Uterus (tissue), 4 donors: ENCODE results near the gene FGFRL1. TPM values are rescaled to one million over a fixed set of nuclear protein-coding genes. Genes with fewer than 3 reads are reported as not detected.
A peak's percentile ranks its signal among the peaks of the same experiment; 100 is the strongest.

Experiments used
- DNase-seq, 2 donors: peaks; one replicate each; pipeline ENCODE4 v3.0.0-alpha.2; 2019 to 2020
- H3K27ac ChIP-seq, 2 donors: fragments of 200-600 bp; sonication (generic); 1 replicate in 1 of 2; 2 replicates in 1 of 2; pipeline ENCODE4 v1.5.1; 2016 to 2018
- H3K27me3 ChIP-seq, 2 donors: fragments of 200-600 bp; sonication (generic); one replicate each; pipeline ENCODE4 v1.5.1; 2018 to 2019; ENCODE audit warnings: control low read depth in 1 of 2
- H3K36me3 ChIP-seq, 2 donors: fragments of 200-600 bp; sonication (generic); one replicate each; pipeline ENCODE4 v1.5.1; 2019; ENCODE audit warnings: control low read depth in 1 of 2
- H3K4me1 ChIP-seq, 2 donors: fragments of 200-600 bp; sonication (generic); one replicate each; pipeline ENCODE4 v1.5.1; 2018 to 2019; ENCODE audit warnings: control low read depth in 1 of 2
- H3K4me3 ChIP-seq, 2 donors: fragments of 200-600 bp; sonication (generic); 1 replicate in 1 of 2; 2 replicates in 1 of 2; pipeline ENCODE4 v1.5.1; 2018 to 2019; ENCODE audit warnings: mild to moderate bottlenecking in 1 of 2
- H3K9me3 ChIP-seq, 2 donors: fragments of 200-600 bp; sonication (generic); one replicate each; pipeline ENCODE4 v1.5.1; 2019; ENCODE audit warnings: control low read depth in 1 of 2
- POLR2A ChIP-seq, 2 donors: fragments of 450-650 bp; IDR thresholded peaks; one replicate each; pipeline ENCODE4 v1.6.1; 2016; ENCODE audit warnings: antibody characterized with exemption in 2 of 2, mild to moderate bottlenecking in 1 of 2, moderate library complexity in 1 of 2
- intact Hi-C: fragments of 100-400 bp; cut with DNase I; formaldehyde crosslinking; loops from one replicate; pipeline ENCODE4 v1.15.1; 2023; ENCODE audit warnings: low total_unique reads
- total RNA-seq, 4 donors: library from RNA; depleted of rRNA in 3 of 4; stranded (reverse); fragments of >200 nt in 3 of 4; gene quantifications; one replicate each; pipeline versions ENCODE4 v1.1.0 to v1.2.4, GENCODE V29; 2014 to 2023
- TF ChIP-seq, protein P1 (sequence below), 4 experiments: fragments of 200-600 bp in 2 of 4; fragments of 450-650 bp in 2 of 4; sonication (generic) in 2 of 4; IDR thresholded peaks; one replicate each; pipeline ENCODE4 v1.5.1; 2016 to 2019; ENCODE audit warnings: antibody characterized with exemption in 4 of 4, mild to moderate bottlenecking in 2 of 4, moderate library complexity in 1 of 4
- donor health status: DM: yes; HTN: yes; CAD: no.

Gene FGFRL1
- total RNA-seq, 4 donors from 2014 or later = 2.8 to 24.8 (median 13.9) TPM

DNA sequence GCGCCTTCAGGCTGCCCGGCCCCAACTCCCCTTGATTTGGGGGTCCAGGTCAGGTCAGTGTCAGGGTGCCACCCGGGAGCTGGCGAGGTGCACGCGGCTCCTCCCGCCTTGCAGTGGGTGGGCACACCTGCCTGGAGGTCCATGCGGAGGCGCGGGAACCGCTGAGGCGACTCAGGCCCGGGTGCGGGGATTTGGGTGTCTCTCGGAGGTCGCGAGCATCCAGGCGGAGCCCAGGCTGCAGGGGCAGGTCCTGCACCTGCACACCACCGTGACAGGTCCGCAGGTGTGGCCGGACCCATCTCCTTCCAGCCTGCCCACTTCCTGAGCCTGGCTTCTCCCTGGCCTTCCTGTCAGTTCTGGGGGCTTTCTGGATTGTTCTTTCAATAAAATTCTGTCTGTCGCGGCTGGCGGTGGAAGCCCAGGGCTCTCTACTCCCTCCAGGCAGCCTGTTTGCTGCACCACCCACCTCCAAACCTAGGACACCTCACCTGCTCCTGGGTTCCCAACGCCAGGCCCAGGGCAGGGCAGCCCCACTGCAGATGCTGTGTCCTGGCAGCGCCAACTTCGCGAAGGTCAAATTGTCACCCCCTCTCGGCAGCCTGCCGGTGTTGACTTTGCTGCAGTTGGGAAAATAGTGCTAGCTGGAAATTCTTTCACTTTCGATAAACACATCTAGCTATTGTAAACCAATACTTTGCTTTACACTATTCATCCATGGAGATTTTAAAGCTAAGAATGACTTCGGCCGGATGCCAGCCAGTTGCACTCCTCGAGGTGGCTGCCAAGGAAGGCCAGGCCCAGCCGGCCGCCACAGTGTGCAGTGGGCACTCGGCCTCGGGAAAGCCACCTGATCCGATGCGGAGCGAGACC, 35.9 kb downstream of the FGFRL1 start:
- H3K36me3 ChIP-seq = no peaks in the 10 kb centered on the region
- no peaks in the 10 kb centered on the region for H3K9me3 ChIP-seq
- peaks cover 0 to 5% of the 10 kb centered on the region in 2 donors for H3K27me3 ChIP-seq
- peak overlapping the region in 1 of 2 donors; percentile 64 for H3K27ac ChIP-seq
- intact Hi-C loops = no loop called here
- peaks cover 4 to 9% of the 10 kb centered on the region in 2 donors for H3K4me1 ChIP-seq
- DNase-seq = peak; percentile 37 to 38
- H3K4me3 ChIP-seq = peak overlapping the region in 1 of 2 donors; percentile 7
- no peak for TF ChIP-seq POLR2A (IDR thresholded peaks at IDR 0.05)
- TF ChIP-seq, protein P1, sequence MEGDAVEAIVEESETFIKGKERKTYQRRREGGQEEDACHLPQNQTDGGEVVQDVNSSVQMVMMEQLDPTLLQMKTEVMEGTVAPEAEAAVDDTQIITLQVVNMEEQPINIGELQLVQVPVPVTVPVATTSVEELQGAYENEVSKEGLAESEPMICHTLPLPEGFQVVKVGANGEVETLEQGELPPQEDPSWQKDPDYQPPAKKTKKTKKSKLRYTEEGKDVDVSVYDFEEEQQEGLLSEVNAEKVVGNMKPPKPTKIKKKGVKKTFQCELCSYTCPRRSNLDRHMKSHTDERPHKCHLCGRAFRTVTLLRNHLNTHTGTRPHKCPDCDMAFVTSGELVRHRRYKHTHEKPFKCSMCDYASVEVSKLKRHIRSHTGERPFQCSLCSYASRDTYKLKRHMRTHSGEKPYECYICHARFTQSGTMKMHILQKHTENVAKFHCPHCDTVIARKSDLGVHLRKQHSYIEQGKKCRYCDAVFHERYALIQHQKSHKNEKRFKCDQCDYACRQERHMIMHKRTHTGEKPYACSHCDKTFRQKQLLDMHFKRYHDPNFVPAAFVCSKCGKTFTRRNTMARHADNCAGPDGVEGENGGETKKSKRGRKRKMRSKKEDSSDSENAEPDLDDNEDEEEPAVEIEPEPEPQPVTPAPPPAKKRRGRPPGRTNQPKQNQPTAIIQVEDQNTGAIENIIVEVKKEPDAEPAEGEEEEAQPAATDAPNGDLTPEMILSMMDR (IDR thresholded peaks at IDR 0.05) = no peak

DNA sequence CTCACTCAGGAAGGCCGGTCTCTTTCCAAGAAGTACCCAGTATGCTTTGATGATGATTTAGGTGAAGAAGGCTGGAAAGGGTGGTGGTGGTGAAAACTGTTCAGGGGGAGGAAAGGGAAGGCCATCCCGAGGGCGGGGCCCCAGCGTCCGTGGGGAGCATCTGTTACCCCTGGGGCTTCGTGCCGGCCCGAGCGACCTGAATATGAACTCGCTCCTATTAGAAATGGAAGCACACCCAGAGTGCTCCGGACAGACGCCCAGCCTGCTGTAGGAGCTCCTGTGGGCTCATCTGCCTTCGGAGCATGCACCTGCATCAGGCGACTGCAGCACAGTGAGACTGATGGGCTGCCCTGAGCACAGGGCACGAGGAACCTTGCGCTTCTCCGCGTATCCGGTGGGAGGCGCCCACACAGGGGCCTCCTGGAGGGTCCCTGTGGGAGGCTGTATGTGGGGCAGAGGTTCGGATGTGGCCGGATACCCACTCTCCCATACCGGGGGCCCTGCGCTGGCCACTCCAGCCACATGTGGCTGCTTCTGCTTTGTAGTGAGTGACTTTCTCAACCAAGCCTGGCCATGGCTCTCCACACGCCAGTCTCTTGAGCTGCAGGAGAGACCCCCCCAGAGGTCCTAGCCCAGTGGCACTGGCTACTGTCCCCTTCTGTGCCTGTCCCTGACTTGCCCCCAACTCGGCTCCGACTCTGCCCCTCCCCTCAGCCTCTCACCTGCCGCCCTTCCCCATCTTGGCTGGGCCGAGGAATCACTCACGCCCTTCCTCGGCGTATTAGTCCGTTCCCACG, 36.7 kb downstream of the FGFRL1 start:
- intact Hi-C loops = no loop called here
- no peaks in the 10 kb centered on the region for H3K9me3 ChIP-seq
- H3K4me3 ChIP-seq = no peak overlapping the region
- H3K36me3 ChIP-seq = no peaks in the 10 kb centered on the region
- no peak for TF ChIP-seq POLR2A (IDR thresholded peaks at IDR 0.05)
- TF ChIP-seq, protein P1 (IDR thresholded peaks at IDR 0.05) = no peak
- H3K27me3 ChIP-seq = peaks cover 0 to 8% of the 10 kb centered on the region in 2 donors
- peaks cover 4 to 9% of the 10 kb centered on the region in 2 donors for H3K4me1 ChIP-seq
- peak; percentile 11 to 22 for DNase-seq
- peak overlapping the region in 1 of 2 donors; percentile 64 for H3K27ac ChIP-seq

DNA sequence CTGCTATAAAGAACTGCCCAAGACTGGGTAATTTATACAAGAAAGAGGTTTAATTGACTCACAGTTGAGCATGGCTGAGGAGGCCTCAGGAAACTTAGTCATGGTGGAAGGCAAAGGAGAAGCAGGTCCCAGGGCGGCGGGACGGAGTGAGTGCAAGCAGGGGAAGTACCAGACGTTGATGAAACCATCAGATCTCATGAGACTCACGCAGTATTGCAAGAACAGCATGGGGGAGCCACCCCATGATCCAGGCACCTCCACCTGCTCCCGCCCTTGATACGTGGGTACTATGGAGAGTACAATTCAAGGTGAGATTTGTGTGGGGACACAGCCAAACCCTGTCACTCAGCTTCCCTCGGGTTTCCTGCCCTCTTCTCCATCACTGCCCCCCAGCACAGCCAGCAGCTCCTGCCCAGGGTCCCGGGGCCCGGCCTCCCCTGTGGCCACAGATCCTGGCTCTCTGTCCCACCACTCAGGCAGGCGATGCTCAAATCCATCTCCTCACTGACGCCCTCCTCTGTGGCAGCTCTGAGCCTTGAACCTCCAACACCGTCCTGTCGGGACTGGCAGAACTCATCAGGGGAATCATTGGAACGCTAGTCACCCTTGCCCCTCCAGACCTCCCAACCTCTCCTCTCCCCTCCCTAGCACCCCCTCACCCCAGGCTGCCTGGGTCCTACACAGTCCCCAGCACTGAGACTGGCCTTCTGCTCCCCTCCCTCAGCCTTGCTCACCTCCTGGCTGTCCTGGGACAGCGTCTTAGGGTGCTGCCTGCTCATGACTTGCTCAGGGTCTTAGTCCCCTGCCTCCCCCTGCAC, 37.6 kb downstream of the FGFRL1 start:
- H3K4me1 ChIP-seq = peaks cover 2 to 6% of the 10 kb centered on the region in 2 donors
- no peaks in the 10 kb centered on the region for H3K36me3 ChIP-seq
- intact Hi-C loops = no loop called here
- TF ChIP-seq POLR2A (IDR thresholded peaks at IDR 0.05) = no peak
- TF ChIP-seq, protein P1 (IDR thresholded peaks at IDR 0.05) = no peak
- H3K4me3 ChIP-seq = no peak overlapping the region
- H3K9me3 ChIP-seq = no peaks in the 10 kb centered on the region
- peaks cover 0 to 8% of the 10 kb centered on the region in 2 donors for H3K27me3 ChIP-seq
- no peak overlapping the region for H3K27ac ChIP-seq
- DNase-seq = peak in 1 of 2 donors; percentile 8

DNA sequence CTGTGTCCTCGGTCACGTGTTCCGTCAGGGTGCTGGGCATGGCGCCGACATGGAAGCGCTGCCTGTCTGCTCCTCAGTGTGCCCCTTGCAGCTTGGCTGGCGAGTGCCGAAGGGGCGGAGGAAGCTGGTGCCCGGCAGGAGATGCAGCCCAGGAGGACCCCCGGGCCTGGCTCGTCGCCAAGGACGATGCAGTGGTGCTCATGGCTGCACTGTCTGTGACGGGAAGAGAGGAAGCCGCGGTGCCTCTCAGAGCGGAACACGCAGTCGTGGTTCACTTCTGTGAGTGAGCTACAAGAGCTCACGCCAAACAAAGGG, 38.1 kb downstream of the FGFRL1 start:
- Histone ChIP-seq H3K27ac (no peak overlapping the region), H3K36me3 (no peaks in the 10 kb centered on the region), H3K9me3 (no peaks in the 10 kb centered on the region), H3K27me3 (peaks cover 0 to 8% of the 10 kb centered on the region in 2 donors), H3K4me3 (no peak overlapping the region), H3K4me1 (no peaks in the 10 kb centered on the region)
- DNase-seq = peak in 1 of 2 donors; percentile 18
- no peak for TF ChIP-seq POLR2A (IDR thresholded peaks at IDR 0.05)
- TF ChIP-seq, protein P1 (IDR thresholded peaks at IDR 0.05) = no peak
- intact Hi-C loops = no loop called here
